GM23338 (cell line): ENCODE data around the gene SIGLEC7. TPM values are rescaled to one million over a fixed set of nuclear protein-coding genes. Genes with fewer than 3 reads are reported as not detected.

Experiments
- ATAC-seq: fragments of 200-7000 bp; cut with Tn5 transposase; 3 replicates; pipeline ENCODE4 v1.9.1; 2020
- DNase-seq: peaks from one replicate; pipeline ENCODE4 v3.0.0-alpha.2; 2015; ENCODE audit warnings: low spot score
- H2AFZ ChIP-seq: fragments of 200-600 bp; sonication (generic); 2 replicates; pipeline ENCODE4 v1.8.0; 2016; ENCODE audit warnings: antibody characterized with exemption, mild to moderate bottlenecking, moderate library complexity
- H3F3A ChIP-seq: fragments of 200-600 bp; sonication (generic); replicated peaks from 2 replicates; pipeline ENCODE4 v1.8.0; 2017; ENCODE audit warnings: antibody characterized with exemption, mixed run types, low read depth
- H3K27ac ChIP-seq: fragments of 200-600 bp; sonication (generic); 2 replicates; pipeline ENCODE4 v1.6.1; 2016; ENCODE audit warnings: low read depth
- H3K27me3 ChIP-seq: fragments of 200-600 bp; sonication (generic); 2 replicates; pipeline ENCODE4 v1.8.0; 2016; ENCODE audit warnings: mild to moderate bottlenecking, mixed run types, moderate library complexity; ENCODE audit not compliant: insufficient read depth
- H3K36me3 ChIP-seq: fragments of 200-600 bp; sonication (generic); 2 replicates; pipeline ENCODE4 v1.8.0; 2016; ENCODE audit warnings: mild to moderate bottlenecking; ENCODE audit not compliant: insufficient read depth
- H3K4me1 ChIP-seq: fragments of 200-600 bp; sonication (generic); 2 replicates; pipeline ENCODE4 v1.8.0; 2016; ENCODE audit warnings: mild to moderate bottlenecking, moderate library complexity; ENCODE audit not compliant: insufficient read depth
- H3K4me2 ChIP-seq: fragments of 200-600 bp; sonication (generic); 2 replicates; pipeline ENCODE4 v1.7.1; 2017; ENCODE audit warnings: mixed run types
- H3K4me3 ChIP-seq: fragments of 200-600 bp; sonication (generic); 2 replicates; pipeline ENCODE4 v1.6.1; 2016; ENCODE audit warnings: mixed run types
- H3K79me2 ChIP-seq: fragments of 200-600 bp; sonication (generic); replicated peaks from 2 replicates; pipeline ENCODE4 v1.8.0; 2017; ENCODE audit warnings: mild to moderate bottlenecking; ENCODE audit not compliant: insufficient read depth
- H3K9me2 ChIP-seq: fragments of 200-600 bp; sonication (generic); 2 replicates; pipeline ENCODE4 v1.8.0; 2017; ENCODE audit not compliant: insufficient read depth
- H4K20me1 ChIP-seq: fragments of 200-600 bp; sonication (generic); replicated peaks from 2 replicates; pipeline ENCODE4 v1.8.0; 2017; ENCODE audit warnings: mild to moderate bottlenecking; ENCODE audit not compliant: insufficient read depth
- H3K27ac Mint-ChIP-seq: 2 replicates; pipeline ENCODE4 v1.8.0; 2020; ENCODE audit warnings: inconsistent platforms, mild to moderate bottlenecking, moderate library complexity, mixed read lengths
- H3K27me3 Mint-ChIP-seq: 3 replicates; pipeline ENCODE4 v1.8.0; 2022; ENCODE audit warnings: low read depth, mild to moderate bottlenecking, moderate library complexity, mixed read lengths, inconsistent platforms; ENCODE audit not compliant: insufficient read depth, poor library complexity
- H3K36me3 Mint-ChIP-seq: 3 replicates; pipeline ENCODE4 v1.8.0; 2021; ENCODE audit warnings: low read depth, mild to moderate bottlenecking, inconsistent platforms, moderate library complexity, mixed read lengths
- H3K4me1 Mint-ChIP-seq: 3 replicates; pipeline ENCODE4 v1.8.0; 2020; ENCODE audit warnings: mild to moderate bottlenecking, inconsistent platforms, mixed read lengths
- H3K4me3 Mint-ChIP-seq: 3 replicates; pipeline ENCODE4 v1.8.0; 2021; ENCODE audit warnings: moderate library complexity, mild to moderate bottlenecking, inconsistent platforms, mixed read lengths
- H3K9me3 Mint-ChIP-seq: 3 replicates; pipeline ENCODE4 v1.8.0; 2020; ENCODE audit warnings: moderate library complexity, mild to moderate bottlenecking, inconsistent platforms, mixed read lengths
- CREB1 ChIP-seq: fragments of 250-450 bp; sonication (Bioruptor Pico); IDR thresholded peaks from 2 replicates; pipeline ENCODE4 v1.5.0; 2020; ENCODE audit warnings: low read depth, mild to moderate bottlenecking, moderate library complexity
- JUNB ChIP-seq: IDR thresholded peaks from one replicate; pipeline ENCODE4 v1.6.1; 2016; ENCODE audit warnings: antibody characterized with exemption; ENCODE audit not compliant: unreplicated experiment
- NANOG ChIP-seq: IDR thresholded peaks from 2 replicates; pipeline ENCODE4 v1.6.1; 2016; ENCODE audit warnings: antibody characterized with exemption, borderline replicate concordance
- STAT1 ChIP-seq: IDR thresholded peaks from one replicate; pipeline ENCODE4 v1.6.1; 2016; ENCODE audit warnings: antibody characterized with exemption; ENCODE audit not compliant: unreplicated experiment
- ZNF114 ChIP-seq: fragments of 250-450 bp; sonication (Bioruptor Pico); IDR thresholded peaks from 2 replicates; pipeline ENCODE4 v1.5.0; 2020; ENCODE audit warnings: mild to moderate bottlenecking, moderate library complexity
- ZNF331 ChIP-seq: fragments of 250-450 bp; sonication (Bioruptor Pico); IDR thresholded peaks from 2 replicates; pipeline ENCODE4 v1.5.0; 2020; ENCODE audit warnings: low read depth, mild to moderate bottlenecking, moderate library complexity
- ZNF462 ChIP-seq: fragments of 250-450 bp; sonication (Bioruptor Pico); IDR thresholded peaks from 2 replicates; pipeline ENCODE4 v1.5.0; 2020; ENCODE audit warnings: mild to moderate bottlenecking, moderate library complexity
- polyA plus RNA-seq: library from polyadenylated mRNA; unstranded; fragments of >200 nt; fragmentation: Nextera tagmentation; extraction: Ambion mirVana; gene quantifications from 2 replicates; pipeline ENCODE4 v1.2.1, GENCODE V29; 2016
- total RNA-seq: library from RNA; depleted of rRNA; stranded (reverse); fragments of >200 nt; shearing (Covaris generic); gene quantifications from 2 replicates; pipeline ENCODE4 v1.2.3, GENCODE V29; 2014

The SIGLEC7 gene
- total and polyA plus RNA-seq, 2 experiments from 2014 or later, result not detected

DNA sequence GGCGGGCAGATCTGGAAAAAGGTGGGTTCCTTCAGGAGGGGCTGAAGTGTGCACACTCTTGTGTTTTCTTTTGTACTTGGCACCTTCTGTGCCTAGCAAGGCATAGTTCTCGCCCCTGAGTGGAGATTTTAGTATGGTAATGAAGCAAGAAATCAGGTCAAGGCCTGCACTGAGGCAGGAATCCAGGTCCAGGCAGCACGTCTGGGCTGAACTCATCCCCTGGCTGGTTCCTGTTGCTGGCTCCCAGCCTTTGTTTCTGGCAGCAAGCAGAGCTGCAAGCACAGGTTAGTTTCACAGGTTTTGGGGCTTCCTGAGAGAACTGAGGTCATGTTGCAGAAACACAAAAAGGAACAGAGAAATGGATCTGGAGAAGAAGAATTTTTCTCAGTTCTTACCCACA, 21.2 kb downstream of the SIGLEC7 start (continued):
- TF ChIP-seq ZNF462 (CRISPR knock-in tag), result no peak
- no peak for TF ChIP-seq STAT1

- TF ChIP-seq CREB1 (CRISPR knock-in tag) (no peak), ZNF331 (CRISPR knock-in tag) (no peak), JUNB (no peak), ZNF114 (CRISPR knock-in tag) (no peak), ZNF462 (CRISPR knock-in tag) (no peak), NANOG (no peak), STAT1 (no peak)
Measured at GRCh38 chr19:51164215-51164614, 22.1 kb downstream of the SIGLEC7 start.

More at GRCh38 chr19:51164215-51164614, 22.1 kb downstream of the SIGLEC7 start:
- no peak overlapping the region for H3K4me3 Mint-ChIP-seq
- no peaks in the 10 kb centered on the region for H3K79me2 ChIP-seq
- H3K27ac Mint-ChIP-seq, result peak overlapping the region; percentile 81; the same call in 1 of the 2 replicates
- H3K4me1 Mint-ChIP-seq, result no peaks in the 10 kb centered on the region
- H3K36me3 Mint-ChIP-seq, result peaks cover 11% of the 10 kb centered on the region; the same call in 2 of the 3 replicates
- H3K9me3 Mint-ChIP-seq, result peaks cover 19% of the 10 kb centered on the region
- no peaks in the 10 kb centered on the region for H3K9me2 ChIP-seq
- no peak overlapping the region for H3K4me3 ChIP-seq
- no peaks in the 10 kb centered on the region for H3K4me1 ChIP-seq
- no peaks in the 10 kb centered on the region for H3K27me3 ChIP-seq
- H3K27me3 Mint-ChIP-seq, result peaks cover 6% of the 10 kb centered on the region
- no peak overlapping the region for H3K27ac ChIP-seq
- no peak overlapping the region for H3K4me2 ChIP-seq
- H4K20me1 ChIP-seq, result no peaks in the 10 kb centered on the region
- ATAC-seq (no peak), DNase-seq (no peak)
- H3K36me3 ChIP-seq, result no peaks in the 10 kb centered on the region
- no peaks in the 10 kb centered on the region for H3F3A ChIP-seq
- H2AFZ ChIP-seq, result no peak overlapping the region
